ENCODE results near the gene NPEPL1.

NPEPL1 gene

DNA sequence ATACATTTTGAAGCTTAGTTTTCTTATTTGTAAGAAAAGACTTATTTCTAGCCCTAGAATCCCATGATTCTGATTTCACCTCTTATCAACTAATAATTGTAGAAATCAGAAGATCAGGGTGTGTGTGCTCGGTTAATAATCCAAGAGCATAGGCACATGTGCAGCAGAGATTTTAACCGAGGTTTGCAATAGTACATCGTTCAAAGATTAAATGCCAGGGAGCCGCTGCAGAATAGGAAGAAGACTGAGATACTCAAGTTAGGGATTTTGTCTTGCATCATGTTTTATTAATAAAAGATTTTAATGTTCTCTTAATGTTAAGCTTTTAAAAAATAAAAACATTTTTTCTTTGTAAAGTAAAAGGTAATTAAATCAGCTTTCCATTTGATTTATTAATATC, 34.6 kb upstream of the NPEPL1 start:
- DNase-seq, result no peak

DNA sequence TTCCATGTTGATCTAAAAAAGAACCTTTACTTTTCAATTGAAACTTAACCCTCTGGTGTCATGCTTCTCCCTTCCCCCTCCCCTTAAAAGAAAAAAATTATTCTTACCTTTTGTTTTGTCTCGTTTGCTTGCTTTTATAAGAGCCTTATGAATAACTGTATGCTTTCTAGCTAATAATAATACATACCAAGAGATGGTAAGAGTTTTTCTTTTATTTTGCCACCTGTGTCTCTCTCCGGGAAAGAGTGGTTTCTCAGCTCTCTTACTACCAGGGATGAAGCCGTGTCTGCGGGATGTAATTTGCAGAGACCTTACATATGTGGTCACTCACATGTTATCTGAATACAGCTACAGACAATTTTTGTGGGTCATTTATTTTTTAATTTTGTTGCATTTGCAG, 33.8 kb upstream of the NPEPL1 start:
- no peak for DNase-seq

DNA sequence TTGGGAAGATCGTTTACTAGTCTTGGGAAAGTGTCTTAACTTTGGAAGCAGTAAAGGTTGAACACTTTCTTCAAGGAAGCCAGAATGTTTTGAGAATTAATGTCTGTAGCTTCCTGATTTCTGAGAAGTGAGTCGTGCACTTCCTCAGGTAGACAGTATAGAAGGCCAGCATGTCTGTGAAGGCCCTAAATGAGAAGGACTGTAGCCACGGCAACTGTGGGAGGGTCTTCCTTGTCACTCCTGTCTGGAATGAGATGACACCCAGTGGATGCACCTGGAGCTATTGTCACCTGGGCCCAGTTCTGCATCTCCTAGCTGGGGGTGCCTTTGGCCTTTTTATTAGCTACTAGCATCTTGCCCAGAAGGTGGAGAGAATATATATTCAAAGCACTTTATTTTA, 32.8 kb upstream of the NPEPL1 start:
- no peak for DNase-seq

DNA sequence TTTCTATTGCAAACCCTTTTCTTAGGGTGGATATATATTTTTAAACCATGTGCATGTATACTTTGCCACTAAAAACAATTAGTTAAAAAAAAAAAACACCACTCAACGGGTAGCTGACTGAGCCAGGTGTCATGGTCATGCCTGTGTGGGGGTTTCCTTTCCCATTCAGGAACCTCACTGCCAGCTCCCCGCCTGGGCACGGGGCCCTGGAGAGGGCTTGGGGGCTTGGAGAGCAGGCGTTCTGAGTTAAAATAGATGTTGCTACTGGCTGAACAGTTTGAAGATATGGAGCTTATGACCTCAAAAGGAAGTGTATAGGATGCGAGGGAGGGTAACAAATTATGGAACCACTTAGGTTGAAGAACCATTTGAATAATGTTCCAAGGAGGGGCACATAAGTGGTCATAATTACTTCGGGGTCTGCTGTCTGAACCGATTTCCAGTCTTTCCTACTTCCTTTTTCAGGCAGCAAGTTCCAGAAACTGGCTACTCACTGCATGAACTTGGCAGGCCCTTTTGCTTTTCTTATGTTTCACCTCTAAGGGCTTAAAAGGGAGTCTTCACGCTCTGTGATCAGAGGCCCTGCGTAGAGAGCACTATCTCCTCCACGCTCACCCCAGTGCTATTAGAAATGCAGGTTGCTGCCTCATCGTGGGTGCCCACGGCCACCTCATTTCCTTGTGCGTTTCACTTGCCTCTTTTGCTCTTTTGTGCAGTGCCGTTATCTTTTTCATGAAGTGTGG, 31.6 kb upstream of the NPEPL1 start:
- peak; percentile 43 for DNase-seq

DNA sequence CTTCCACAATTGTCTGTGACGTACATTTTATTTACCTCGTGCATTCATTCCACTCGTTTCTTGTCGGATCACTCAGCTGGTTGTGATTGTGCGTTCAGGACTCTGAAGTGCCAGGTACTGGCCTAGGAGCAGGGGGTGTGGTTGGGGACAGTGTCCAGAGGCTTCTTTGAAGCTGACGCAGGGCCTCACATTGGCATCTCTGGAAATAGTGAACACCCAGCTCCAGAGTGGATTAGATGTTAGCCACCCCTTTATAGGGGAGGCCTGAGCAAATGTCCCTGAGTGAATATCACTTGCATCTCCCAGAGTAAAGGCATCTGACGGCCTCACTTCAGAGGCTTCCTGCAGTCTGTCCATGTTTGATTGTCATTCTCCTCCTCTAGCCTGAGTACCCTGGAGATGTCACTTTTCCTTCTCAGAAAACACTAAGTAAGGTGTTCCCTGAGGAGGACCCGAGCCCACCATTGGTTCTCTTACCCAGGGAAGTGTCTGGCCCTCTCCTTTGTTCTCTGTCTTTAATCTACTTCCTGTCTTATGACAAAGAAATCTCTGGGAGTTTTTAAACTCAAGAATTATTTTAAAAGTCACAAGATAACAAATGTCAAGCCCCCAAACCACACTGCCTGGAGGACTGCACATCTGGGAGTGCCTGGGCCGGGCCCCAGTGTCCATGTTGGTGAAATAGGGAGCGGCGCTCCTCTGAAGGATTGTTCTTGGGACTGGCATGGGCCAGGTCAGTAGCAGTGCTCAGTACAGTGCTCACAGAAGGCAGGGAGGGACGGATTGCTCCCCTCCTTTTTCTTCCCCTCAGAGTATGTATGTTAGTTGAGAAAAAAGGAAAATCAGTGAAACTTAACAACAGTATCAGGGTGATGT, 30.8 kb upstream of the NPEPL1 start:
- DNase-seq, result no peak

DNA sequence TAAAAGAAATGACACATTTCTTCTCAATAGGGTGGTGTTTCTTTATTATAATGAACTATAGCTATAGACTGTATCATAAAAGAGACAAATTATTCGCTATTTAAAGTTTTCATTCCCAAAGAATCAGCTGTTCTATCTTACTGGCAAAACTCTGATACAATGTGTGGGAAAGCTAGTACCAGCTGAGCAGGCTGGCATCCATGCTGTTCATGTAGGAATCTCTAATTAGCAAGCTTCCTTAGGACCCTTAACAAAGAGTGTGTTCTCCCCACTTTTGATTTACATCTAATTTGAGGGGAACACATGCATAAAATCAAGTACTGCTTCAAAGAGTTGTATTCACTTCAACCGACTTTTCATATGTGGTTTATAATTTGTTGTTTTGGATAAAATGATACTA, 28.3 kb upstream of the NPEPL1 start:
- DNase-seq, result no peak

DNA sequence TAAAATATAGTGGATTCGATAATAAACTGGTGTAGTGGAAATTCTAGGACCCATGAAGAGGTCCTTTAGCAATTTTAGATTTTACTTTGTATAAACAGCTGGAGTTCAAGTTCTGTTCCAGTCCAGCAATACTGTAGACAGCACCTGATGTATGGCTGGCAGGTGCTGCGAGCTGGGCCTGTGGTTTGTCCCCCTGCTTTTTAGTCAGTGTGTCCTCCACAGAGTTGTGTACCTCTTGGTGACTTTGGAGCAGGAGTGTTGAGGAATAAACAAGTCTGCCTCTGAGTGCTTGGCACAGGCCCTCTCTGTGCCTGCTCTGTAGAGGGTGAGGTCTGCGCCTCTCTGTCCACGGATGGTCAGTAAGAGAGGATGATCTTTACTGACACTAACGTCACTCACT, 27.7 kb upstream of the NPEPL1 start:
- no peak for DNase-seq

DNA sequence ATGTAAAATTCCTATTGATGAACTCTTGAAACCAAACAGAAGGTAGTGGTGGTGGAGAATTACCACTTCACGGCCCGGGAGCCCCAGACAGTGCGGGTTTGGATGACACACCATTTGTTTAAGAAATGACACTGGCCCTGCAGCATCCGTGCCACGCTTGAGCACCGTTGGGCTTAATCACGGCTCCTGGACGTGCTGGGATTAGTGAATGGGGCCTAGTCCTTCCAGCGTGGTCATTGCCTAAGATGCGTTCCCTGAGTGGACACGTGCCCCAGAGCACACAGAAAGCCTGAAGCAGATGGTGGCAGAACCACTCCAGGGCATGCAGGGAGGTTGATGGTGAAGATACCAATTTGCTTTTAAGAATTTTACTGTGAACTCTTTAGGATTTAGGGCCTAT, 27.0 kb upstream of the NPEPL1 start:
- DNase-seq, result no peak

DNA sequence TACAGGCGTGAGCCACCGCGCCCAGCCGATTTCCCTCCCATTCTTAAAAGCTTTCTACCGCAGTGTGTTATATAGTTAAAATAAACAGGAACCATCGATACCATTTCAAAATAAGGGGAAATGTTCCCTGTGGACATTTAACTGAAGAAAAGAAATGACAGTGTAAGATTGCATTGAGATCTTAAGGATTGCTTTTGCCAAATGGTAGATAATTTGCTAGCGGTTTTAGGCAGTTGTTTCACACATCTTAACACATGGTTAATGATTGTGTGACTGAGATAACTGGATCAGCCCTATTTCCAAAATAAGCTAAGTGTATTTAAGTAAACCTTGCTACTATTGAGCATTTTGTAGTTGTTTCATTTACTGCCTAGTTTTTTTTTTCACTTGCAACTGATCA, 25.9 kb upstream of the NPEPL1 start:
- no peak for DNase-seq

DNA sequence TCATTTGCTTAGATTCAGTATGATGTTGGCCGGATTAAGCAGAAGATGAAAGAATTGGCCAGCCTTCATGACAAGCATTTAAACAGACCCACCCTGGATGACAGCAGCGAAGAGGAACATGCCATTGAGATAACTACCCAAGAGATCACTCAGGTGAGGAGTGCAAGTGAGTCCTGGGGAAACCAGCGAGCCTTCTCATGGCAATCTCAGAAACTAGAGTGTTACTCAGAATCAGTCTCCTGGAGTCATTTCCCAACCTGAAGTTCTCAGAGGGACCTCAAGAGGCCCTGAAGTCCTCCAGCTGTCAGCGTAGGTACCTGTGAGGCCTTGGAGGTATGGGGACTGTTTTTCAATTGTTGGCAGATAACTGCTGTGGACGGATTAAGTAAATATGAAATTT, 24.6 kb upstream of the NPEPL1 start:
- no peak for DNase-seq

DNA sequence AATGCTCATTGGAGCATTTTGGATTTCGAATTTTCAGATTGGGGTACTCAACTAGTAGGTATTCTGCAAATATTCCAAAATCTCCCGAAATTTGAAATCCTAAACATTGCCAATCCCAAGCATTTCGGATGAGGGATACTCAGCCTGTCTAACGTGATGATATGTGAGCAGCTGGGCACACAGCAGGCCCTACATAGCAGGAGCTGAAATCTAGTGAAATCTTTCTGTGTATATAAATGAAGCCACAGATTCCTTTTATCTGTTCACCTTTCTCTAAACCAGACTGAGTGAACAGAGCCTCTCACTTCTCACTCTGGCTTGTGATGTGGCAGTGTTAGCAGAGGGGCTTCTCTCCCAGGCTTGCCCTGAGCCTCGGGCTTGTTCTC, 23.7 kb upstream of the NPEPL1 start:
- DNase-seq, result no peak

DNA sequence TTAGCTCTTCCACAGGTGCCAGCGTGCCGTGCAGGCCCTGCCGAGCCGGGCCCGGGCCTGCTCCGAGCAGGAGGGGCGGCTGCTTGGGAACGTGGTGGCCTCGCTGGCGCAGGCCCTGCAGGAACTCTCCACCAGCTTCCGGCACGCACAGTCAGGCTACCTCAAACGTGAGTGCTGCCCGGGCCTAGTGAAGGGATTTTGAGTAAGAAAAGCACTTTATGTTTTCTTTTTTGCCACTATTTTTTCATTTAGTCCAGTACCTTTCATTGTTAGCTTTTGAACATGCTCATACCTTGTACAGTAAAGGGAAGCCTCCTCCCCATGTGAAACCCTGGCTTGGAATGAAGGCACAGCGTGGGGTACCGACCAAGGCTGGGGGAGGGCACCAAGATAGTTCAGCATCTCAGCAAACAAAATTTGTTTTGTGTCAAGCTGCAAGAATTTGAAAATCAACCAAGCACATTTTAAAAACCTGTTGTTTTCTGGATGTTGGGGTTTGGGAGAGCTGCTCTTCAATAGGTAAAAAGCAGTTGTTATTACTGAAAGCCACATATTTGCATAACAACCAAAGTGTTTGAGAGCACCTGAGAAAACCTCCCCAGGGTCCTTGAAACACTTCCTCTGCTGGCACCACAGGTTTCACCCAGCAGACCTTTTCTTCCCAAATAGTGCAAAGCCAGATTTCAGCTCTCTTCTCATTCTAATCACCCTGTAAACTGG, 23.2 kb upstream of the NPEPL1 start:
- DNase-seq, result no peak

DNA sequence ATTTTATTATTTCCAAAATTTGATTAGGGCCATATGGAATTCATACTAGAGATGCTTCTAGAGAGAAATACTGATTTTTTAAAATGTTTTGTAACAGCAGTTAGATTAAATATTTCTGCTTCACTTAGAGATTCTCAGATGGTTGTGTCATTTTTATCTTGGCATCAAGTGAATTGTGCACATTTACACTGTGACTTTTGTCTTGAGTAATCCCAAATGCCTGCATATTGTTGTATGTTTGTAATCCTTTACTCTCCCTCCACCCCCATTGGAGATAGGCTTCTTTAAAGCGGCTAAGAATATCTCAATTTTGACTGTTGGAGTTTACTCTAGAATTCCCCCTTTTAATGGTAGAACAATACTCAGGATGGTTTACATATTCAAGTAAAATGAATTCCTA, 22.5 kb upstream of the NPEPL1 start:
- no peak for DNase-seq

DNA sequence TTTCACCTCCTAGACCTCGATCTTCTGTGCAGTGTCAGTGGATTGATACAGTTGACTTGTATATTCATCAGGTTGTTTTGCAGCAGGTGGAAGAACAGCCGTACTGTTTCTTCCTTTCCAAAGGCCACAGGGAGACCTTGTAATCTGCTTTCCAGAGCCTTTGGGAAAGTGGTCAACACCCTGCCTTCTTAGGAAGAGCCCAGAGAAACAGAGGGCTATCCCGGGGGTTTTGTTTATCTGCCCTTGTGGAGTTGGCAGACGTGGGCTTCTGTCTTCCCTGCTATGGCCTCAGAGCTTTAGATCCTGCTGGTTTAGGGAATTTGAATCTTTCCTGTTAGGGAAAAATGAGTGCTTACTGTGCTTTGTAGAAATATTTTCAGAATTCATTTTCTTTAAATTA, 21.9 kb upstream of the NPEPL1 start:
- no peak for DNase-seq

DNA sequence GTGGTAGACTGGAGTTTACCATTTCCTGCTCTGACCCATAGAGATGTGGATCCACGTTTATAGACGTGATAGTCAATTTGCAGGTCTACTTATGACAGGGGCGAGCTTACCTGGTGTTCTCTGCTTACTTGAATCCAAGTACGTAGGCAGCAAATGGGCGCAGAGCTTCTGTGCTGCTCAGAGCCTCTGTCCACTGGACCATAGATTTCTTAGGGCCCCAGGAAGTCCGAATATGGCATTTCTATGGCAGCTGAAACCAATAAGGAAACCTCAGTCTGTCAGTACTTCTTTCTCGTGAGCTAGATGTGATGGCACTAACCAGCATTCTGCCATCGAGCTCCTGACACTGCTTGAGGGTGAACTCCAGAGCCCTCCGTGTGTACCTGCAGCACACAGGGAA, 19.5 kb upstream of the NPEPL1 start:
- no peak for DNase-seq

DNA sequence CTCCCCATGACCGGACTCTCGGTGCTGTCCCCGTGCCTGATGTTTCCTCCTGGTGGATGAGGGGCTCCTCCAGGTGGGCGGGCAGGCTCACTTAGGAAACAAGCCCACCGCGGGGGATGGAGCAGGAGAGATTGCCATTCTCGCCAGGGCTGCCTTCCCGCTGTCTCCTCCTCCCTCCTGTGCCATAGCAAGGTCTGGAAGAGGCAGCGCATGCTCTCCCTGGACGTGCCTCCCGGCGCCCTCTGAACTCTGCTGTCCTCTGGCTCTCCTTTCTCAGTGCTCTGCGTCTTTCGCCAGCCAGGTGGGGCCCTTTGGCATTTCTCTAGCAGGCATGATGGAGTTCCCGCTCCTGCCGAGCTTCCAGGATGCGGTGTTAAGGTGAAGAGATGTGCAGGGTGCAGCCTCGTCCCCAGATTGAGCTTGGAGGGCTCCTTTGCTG, 17.4 kb upstream of the NPEPL1 start:
- DNase-seq, result no peak

DNA sequence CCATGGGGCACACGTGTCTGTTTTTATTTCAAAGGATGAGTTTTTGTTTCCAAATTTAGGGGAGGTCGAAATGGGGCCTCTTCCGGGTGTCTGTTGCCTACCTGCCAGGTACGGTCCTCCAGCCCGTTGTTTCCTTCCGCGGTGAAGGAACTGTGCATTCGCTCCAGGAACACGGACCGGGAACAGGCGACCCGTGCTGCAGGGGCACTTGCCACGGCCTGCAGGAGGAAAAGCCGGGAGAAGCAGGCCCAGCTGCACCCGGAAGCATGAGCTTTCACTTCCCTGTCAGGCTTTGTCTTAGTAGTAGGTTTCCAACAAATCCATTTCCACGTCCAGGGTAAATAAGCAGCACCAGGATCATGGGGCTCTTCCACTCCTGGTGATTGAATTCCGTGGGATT, 17.0 kb upstream of the NPEPL1 start:
- no peak for DNase-seq

DNA sequence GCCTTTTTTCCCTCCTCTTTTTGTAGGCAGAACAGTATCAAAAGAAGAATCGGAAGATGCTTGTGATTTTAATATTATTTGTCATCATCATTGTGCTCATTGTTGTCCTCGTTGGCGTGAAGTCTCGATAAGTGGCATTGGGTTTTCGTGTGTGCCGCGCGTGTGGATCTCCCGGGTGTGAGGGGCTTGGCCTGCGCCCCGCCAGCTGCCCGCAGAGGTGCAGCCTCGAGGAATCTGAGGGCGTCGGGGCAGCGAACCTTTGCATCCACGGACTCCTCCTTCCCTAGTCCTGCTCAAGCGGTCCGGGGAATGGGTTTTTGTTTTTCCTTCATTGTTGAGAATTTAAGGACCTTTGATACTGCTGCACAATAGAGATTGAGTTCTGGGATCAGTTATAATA, 16.4 kb upstream of the NPEPL1 start:
- DNase-seq, result no peak

DNA sequence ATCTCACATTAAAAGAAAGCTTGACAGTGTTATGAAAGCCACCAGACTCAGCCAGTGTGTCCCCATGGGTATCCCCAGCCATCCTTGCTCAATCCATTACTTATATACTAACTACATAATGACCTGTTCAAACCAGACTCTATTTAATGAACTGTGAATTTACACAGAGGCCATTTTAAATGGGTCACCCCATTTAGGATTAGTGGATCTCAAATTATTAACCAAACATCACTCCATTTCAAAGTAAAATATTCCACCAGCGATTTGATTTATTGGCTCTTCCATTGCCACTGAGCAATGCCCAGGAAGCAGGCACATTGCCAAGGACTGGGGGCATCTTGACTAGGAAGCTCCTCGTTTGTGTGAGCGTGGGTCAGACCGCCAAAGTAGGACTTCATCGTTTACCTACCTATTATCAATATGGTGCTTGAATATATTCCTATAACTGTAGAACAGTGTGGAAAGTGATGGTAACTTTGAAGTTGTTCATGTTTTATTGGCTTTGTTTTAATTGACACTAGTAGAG, 15.5 kb upstream of the NPEPL1 start:
- no peak for DNase-seq

DNA sequence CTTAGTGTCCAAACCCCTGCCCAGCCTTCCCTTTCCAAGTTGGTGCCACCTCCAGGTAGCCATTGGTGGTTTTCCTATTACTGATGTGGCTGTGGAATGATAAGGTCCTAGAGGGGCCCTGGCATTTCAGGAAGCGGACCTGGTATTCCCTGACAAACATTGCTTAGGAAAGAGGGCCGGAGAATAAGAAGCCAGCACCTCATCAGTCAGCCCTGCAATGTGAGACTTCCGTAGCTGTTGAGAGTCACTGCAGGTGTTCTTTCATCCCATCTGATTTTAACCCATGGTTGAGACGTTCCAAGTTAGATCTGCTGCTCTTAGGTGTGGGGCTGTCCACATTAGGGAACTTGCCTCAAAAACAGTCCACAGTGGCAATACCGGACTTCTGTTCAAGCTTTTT, 14.8 kb upstream of the NPEPL1 start:
- DNase-seq, result no peak

DNA sequence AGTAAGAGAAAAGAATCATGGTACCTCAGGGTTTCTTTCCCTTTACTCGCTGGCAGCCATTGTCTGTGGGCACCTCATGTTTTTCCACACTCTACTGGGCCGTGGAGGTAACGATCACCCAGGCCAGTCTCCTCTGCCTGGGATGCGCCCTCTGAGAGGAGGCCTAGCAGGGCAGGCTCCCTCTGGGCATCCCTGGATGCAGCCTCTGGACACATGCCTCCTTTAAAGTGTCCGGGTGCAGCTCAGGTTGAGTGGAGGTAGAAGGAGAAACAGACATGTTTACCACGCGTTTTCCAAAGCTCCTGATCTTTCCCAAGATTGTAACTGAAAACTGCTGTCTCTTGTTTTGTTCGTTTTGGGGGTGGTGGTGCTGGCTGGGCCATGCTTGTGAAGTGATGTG, 13.8 kb upstream of the NPEPL1 start:
- no peak for DNase-seq

DNA sequence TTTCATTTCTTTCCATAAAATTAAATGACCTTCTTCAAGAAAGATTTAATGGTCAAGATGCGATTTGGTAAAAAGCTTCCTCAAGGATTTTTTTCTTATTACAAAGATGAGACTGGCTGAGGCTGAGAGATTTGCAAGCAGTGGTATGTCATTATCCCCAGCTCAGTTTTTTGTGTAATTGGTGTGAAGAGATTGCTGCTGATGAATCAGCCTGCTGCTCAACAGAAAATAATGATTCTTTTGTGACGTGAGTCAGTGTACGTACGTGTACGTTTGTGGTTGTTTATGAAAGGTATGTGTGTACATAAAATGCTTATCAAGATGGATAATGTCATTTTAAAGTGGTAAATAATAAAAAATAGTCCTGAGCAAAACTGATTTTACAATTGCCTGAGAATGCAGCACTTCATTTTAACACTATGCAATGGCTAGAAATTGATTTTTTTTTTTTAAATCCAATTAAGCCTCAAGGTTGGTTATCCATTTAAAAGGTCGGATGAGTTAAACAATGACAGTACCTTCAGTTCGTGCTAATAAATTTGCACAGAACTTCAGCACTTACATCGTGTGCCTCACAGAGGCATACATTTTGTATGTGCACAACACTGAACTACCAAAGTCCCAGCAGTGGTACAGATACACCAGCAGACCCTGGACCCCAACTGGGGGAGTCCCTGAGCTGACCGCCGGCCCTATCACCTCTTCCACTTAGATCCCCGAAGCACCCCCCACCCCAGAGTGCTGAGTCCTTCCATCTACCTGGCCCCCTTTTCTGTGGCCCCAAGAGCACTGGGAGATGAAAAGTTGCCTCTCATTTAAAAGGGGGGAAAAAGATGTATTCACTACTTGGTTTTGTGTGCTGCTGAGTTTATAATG, 9.7 kb upstream of the NPEPL1 start:
- no peak for DNase-seq

DNA sequence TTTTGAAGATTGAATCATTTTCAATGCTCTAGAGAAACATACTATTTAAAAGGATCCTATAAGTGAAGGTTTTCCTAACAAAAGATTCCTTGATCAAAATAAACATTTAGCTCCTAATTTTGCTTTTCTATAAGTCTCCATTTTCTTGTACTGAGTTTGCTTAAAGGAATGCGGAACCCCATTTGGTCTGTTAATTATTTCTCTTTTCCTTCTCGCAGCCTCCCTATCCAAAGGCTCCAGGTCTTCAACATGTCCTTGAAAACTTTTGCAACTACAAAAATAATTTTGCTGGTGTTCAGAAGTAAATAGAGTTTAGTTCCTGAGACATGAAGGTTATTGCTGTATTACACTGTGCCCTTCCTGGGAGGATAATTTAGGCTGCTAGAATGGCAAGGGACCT, 8.3 kb upstream of the NPEPL1 start:
- DNase-seq, result no peak
